MG63 (cell line): ENCODE results near the gene LMNTD2. TPM values are rescaled to one million over a fixed set of nuclear protein-coding genes. Genes with fewer than 3 reads are reported as not detected.

Experiments
- DNase-seq: peaks from one replicate; pipeline ENCODE4 v3.0.0-alpha.2; 2020
- H3K27me3 ChIP-seq: fragments of 250-450 bp; sonication (Bioruptor Pico); 2 replicates; pipeline ENCODE4 v1.5.1; 2020; ENCODE audit warnings: mild to moderate bottlenecking, moderate library complexity
- H3K36me3 ChIP-seq: fragments of 250-450 bp; sonication (Bioruptor Pico); 2 replicates; pipeline ENCODE4 v1.5.1; 2020; ENCODE audit warnings: mild to moderate bottlenecking, moderate library complexity
- H3K4me3 ChIP-seq: fragments of 250-450 bp; sonication (Bioruptor Pico); 2 replicates; pipeline ENCODE4 v1.5.1; 2020; ENCODE audit warnings: mild to moderate bottlenecking, moderate library complexity
- H3K9me3 ChIP-seq: fragments of 250-450 bp; sonication (Bioruptor Pico); 2 replicates; pipeline ENCODE4 v1.5.1; 2020; ENCODE audit warnings: mild to moderate bottlenecking, moderate library complexity
- total RNA-seq: library from RNA; depleted of rRNA; stranded (reverse); fragments of >200 nt; shearing (Covaris generic); gene quantifications from 2 replicates; pipeline ENCODE4 v1.2.3, GENCODE V29; 2014; ENCODE audit warnings: low replicate concordance; rRNA removed

Gene LMNTD2
- total RNA-seq, 1 experiment from 2014 or later = 0.20 TPM

- H3K9me3 ChIP-seq = peaks cover 17% of the 10 kb centered on the region
- no peak overlapping the region for H3K4me3 ChIP-seq
- no peaks in the 10 kb centered on the region for H3K27me3 ChIP-seq
- peaks cover 50% of the 10 kb centered on the region for H3K36me3 ChIP-seq
- DNase-seq = no peak
Measured at GRCh38 chr11:516400-516799, 44.1 kb downstream of the LMNTD2 start.

GRCh38 chr11:515131-515530 is 45.4 kb downstream of the LMNTD2 start:
- Histone ChIP-seq H3K9me3 (peaks cover 17% of the 10 kb centered on the region), H3K36me3 (peaks cover 60% of the 10 kb centered on the region), H3K4me3 (no peak overlapping the region), H3K27me3 (no peaks in the 10 kb centered on the region)
- no peak for DNase-seq

GRCh38 chr11:514606-515005 is 45.9 kb downstream of the LMNTD2 start:
- H3K9me3 ChIP-seq = peaks cover 17% of the 10 kb centered on the region
- peaks cover 65% of the 10 kb centered on the region for H3K36me3 ChIP-seq
- no peak overlapping the region for H3K4me3 ChIP-seq
- DNase-seq = no peak
- H3K27me3 ChIP-seq = no peaks in the 10 kb centered on the region

GRCh38 chr11:512761-513595 is 47.6 kb downstream of the LMNTD2 start:
- H3K36me3 ChIP-seq = peaks cover 80% of the 10 kb centered on the region
- H3K4me3 ChIP-seq = no peak overlapping the region
- H3K9me3 ChIP-seq = peaks cover 17% of the 10 kb centered on the region
- H3K27me3 ChIP-seq = no peaks in the 10 kb centered on the region
- DNase-seq = no peak

- Histone ChIP-seq H3K9me3 (no peaks in the 10 kb centered on the region), H3K27me3 (no peaks in the 10 kb centered on the region)
- DNase-seq = no peak
Measured at GRCh38 chr11:508956-509355, 51.6 kb downstream of the LMNTD2 start.

GRCh38 chr11:507727-508515 is 52.6 kb downstream of the LMNTD2 start:
- Histone ChIP-seq H3K36me3 (peaks cover 72% of the 10 kb centered on the region), H3K27me3 (no peaks in the 10 kb centered on the region), H3K4me3 (peak overlapping the region; percentile 91), H3K9me3 (no peaks in the 10 kb centered on the region)
- no peak for DNase-seq

More at GRCh38 chr11:508956-509355, 51.6 kb downstream of the LMNTD2 start:
- no peak overlapping the region for H3K4me3 ChIP-seq
- peaks cover 77% of the 10 kb centered on the region for H3K36me3 ChIP-seq

- H3K36me3 ChIP-seq = peaks cover 72% of the 10 kb centered on the region
- H3K4me3 ChIP-seq = peak within 1 kb of the TSS; percentile 91
- H3K9me3 ChIP-seq = no peaks in the 10 kb centered on the region
- peak; percentile 95 for DNase-seq
- no peaks in the 10 kb centered on the region for H3K27me3 ChIP-seq
Measured at GRCh38 chr11:506995-507726, 53.4 kb downstream of the LMNTD2 start, which contains the start of gene RNH1. TSS of gene RNH1 (minus strand) at chr11:507242. CDS start at chr11:502162, 5,080 bp downstream.

- H3K9me3 ChIP-seq = no peaks in the 10 kb centered on the region
- H3K27me3 ChIP-seq = no peaks in the 10 kb centered on the region
- peak; percentile 99 for DNase-seq
- H3K4me3 ChIP-seq = peak overlapping the region; percentile 91
- peaks cover 74% of the 10 kb centered on the region for H3K36me3 ChIP-seq
Measured at GRCh38 chr11:506238-506994, 54.1 kb downstream of the LMNTD2 start.

- DNase-seq = no peak
- Histone ChIP-seq H3K27me3 (no peaks in the 10 kb centered on the region), H3K4me3 (peak overlapping the region; percentile 91), H3K9me3 (no peaks in the 10 kb centered on the region), H3K36me3 (peaks cover 76% of the 10 kb centered on the region)
Measured at GRCh38 chr11:504994-505344, 55.6 kb downstream of the LMNTD2 start.

Other genes starting within 250 kb of the LMNTD2 start
- 26.5 and 62.6 TPM in 2 replicates for gene IFITM1, start 246.7 kb downstream of the LMNTD2 start, total RNA-seq
- 62.7 and 85.0 TPM in 2 replicates for gene IFITM3, start 239.9 kb downstream of the LMNTD2 start, total RNA-seq
- gene B4GALNT4, start 191.2 kb downstream of the LMNTD2 start, total RNA-seq = 27.5 and 49.8 TPM in 2 replicates
- 7.6 and 24.1 TPM in 2 replicates for gene PKP3, start 166.5 kb downstream of the LMNTD2 start, total RNA-seq
- gene SIGIRR, start 145.7 kb downstream of the LMNTD2 start, total RNA-seq = 28.8 and 89.5 TPM in 2 replicates
- gene ANO9, start 118.7 kb downstream of the LMNTD2 start, total RNA-seq = not detected in 2 replicates
- gene PTDSS2, start 110.5 kb downstream of the LMNTD2 start, total RNA-seq = 30.2 and 43.3 TPM in 2 replicates
- 556 and 832 TPM in 2 replicates for gene RNH1, start 53.5 kb downstream of the LMNTD2 start, total RNA-seq
- gene HRAS, start 25.2 kb downstream of the LMNTD2 start, total RNA-seq = 78.8 and 207 TPM in 2 replicates
- 0.63 TPM in 1 of 2 replicates, not detected in the other for gene LRRC56, start 23.2 kb downstream of the LMNTD2 start, total RNA-seq
- 3.0 and 25.8 TPM in 2 replicates for gene RASSF7, start 232 bp upstream of the LMNTD2 start, total RNA-seq
- gene PHRF1, start 15.7 kb upstream of the LMNTD2 start, total RNA-seq = 35.4 and 55.2 TPM in 2 replicates
- gene IRF7, start 55.2 kb upstream of the LMNTD2 start, total RNA-seq = 9.1 and 10.1 TPM in 2 replicates
- gene CDHR5, start 64.2 kb upstream of the LMNTD2 start, total RNA-seq = not detected in 2 replicates
- gene SCT, start 66.4 kb upstream of the LMNTD2 start, total RNA-seq = not detected in 2 replicates
- not detected in 2 replicates for gene DRD4, start 76.5 kb upstream of the LMNTD2 start, total RNA-seq
- 14.8 and 34.6 TPM in 2 replicates for gene DEAF1, start 134.5 kb upstream of the LMNTD2 start, total RNA-seq
- 32.4 and 98.7 TPM in 2 replicates for gene TMEM80, start 135.1 kb upstream of the LMNTD2 start, total RNA-seq
- 10.7 and 23.4 TPM in 2 replicates for gene EPS8L2, start 145.5 kb upstream of the LMNTD2 start, total RNA-seq
- gene TALDO1, start 186.7 kb upstream of the LMNTD2 start, total RNA-seq = 200 and 209 TPM in 2 replicates
- 46.1 and 80.1 TPM in 2 replicates for gene GATD1, start 216.7 kb upstream of the LMNTD2 start, total RNA-seq
- gene CEND1, start 229.4 kb upstream of the LMNTD2 start, total RNA-seq = not detected in 2 replicates
- 28.6 and 31.3 TPM in 2 replicates for gene SLC25A22, start 237.5 kb upstream of the LMNTD2 start, total RNA-seq
- gene PIDD1, start 244.5 kb upstream of the LMNTD2 start, total RNA-seq = 4.9 and 10.8 TPM in 2 replicates
- gene RPLP2, start 249.2 kb upstream of the LMNTD2 start, total RNA-seq = 770 and 1,105 TPM in 2 replicates